Activated T-cell treated with anti-CD3 and anti-CD28 coated beads, Interleukin-2, amount 50 U/mL, for 4 hours (primary cell): ENCODE measurements around the gene RELCH. TPM values are rescaled to one million over a fixed set of nuclear protein-coding genes. Genes with fewer than 3 reads are reported as not detected.
A peak's percentile ranks its signal among the peaks of the same experiment; 100 is the strongest.

Experiments
- ATAC-seq, 2 donors: fragments of 200-7000 bp; cut with Tn5 transposase; one replicate each; pipeline ENCODE4 v1.10.0; 2021
- DNase-seq: peaks from one replicate; pipeline ENCODE4 v3.0.0-alpha.2; 2020
- H3K27me3 Mint-ChIP-seq: one replicate; pipeline ENCODE4 v1.8.0; 2021; ENCODE audit warnings: low read depth, mixed read lengths
- H3K36me3 Mint-ChIP-seq: one replicate; pipeline ENCODE4 v1.8.0; 2022; ENCODE audit warnings: mixed read lengths; ENCODE audit not compliant: insufficient read depth
- H3K4me1 Mint-ChIP-seq: one replicate; pipeline ENCODE4 v1.8.0; 2021; ENCODE audit warnings: low read depth, mixed read lengths
- H3K4me3 Mint-ChIP-seq: one replicate; pipeline ENCODE4 v1.8.0; 2021; ENCODE audit warnings: mild to moderate bottlenecking, moderate library complexity, mixed read lengths
- H3K9me3 Mint-ChIP-seq: one replicate; pipeline ENCODE4 v1.8.0; 2021; ENCODE audit warnings: mixed read lengths
- total RNA-seq, 3 donors: library from RNA; stranded (reverse); gene quantifications; one replicate each; pipeline ENCODE4 v1.2.1, GENCODE V29; 2021

Gene RELCH
- total RNA-seq, 3 donors from 2014 or later = 14.6 to 20.2 (median 18.8) TPM

DNA sequence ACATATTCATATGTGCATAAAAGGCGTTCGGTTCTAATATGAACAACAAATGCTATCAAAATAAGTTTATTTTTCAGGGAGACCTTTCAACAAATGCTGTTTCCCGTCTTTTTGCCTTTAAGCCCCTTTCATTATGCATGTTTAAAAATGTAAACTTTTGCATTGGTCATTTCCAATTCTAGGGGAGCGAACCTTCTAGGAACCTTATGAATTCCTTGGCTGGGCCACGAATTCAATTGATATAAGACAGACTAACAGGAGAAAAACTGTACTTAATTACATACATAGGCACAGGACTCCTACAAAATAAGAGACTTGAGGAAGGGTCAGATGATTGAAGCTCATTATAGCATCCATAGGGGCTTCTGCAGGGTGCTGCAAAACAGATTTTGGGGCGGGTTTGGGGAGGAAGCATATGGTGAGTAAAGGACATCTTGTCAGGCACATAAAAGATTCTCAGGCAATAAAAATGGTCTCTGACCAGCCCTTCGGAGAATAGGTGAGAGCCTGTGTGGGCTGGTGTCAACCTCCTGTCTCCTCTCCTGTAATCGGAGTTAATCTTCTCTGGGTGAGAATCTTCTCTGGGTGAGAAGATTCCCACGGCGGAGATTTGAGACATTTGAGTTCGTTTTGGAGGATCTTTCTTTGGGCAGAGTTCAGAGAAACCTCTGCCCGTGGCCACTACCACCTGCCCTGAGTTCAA lies 139.7 kb downstream of the RELCH start:
- H3K27me3 Mint-ChIP-seq = peaks cover 78% of the 10 kb centered on the region

DNA sequence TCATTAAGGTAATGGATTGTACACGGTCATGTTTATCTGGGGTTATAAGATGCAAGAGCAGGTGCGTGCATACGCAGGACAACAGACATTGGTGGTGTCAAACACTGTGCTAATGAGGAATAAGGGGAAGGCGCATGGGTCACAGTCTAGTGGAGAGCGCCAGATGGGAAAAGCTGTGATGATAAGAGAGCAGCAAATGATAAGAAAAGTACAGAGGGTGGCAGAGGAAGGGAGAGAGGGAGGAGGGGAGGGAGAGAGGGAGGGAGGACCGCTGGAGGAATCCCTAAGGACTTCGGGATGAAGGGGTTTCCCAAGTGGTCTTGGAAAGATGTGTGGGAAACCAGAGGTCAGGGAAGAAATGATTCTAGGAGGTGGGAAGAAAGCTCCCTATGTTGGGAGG lies 140.9 kb downstream of the RELCH start:
- peaks cover 78% of the 10 kb centered on the region for H3K27me3 Mint-ChIP-seq
- ATAC-seq (no peak), DNase-seq (no peak)
- H3K9me3 Mint-ChIP-seq = no peaks in the 10 kb centered on the region
- H3K36me3 Mint-ChIP-seq = no peaks in the 10 kb centered on the region
- peaks cover 41% of the 10 kb centered on the region for H3K4me1 Mint-ChIP-seq
- no peak overlapping the region for H3K4me3 Mint-ChIP-seq

More for the DNA sequence above, 139.7 kb downstream of the RELCH start:
- peak overlapping the region; percentile 77 for H3K4me3 Mint-ChIP-seq
- H3K9me3 Mint-ChIP-seq = no peaks in the 10 kb centered on the region
- H3K4me1 Mint-ChIP-seq = peaks cover 39% of the 10 kb centered on the region
- ATAC-seq (no peak), DNase-seq (no peak)
- no peaks in the 10 kb centered on the region for H3K36me3 Mint-ChIP-seq

DNA sequence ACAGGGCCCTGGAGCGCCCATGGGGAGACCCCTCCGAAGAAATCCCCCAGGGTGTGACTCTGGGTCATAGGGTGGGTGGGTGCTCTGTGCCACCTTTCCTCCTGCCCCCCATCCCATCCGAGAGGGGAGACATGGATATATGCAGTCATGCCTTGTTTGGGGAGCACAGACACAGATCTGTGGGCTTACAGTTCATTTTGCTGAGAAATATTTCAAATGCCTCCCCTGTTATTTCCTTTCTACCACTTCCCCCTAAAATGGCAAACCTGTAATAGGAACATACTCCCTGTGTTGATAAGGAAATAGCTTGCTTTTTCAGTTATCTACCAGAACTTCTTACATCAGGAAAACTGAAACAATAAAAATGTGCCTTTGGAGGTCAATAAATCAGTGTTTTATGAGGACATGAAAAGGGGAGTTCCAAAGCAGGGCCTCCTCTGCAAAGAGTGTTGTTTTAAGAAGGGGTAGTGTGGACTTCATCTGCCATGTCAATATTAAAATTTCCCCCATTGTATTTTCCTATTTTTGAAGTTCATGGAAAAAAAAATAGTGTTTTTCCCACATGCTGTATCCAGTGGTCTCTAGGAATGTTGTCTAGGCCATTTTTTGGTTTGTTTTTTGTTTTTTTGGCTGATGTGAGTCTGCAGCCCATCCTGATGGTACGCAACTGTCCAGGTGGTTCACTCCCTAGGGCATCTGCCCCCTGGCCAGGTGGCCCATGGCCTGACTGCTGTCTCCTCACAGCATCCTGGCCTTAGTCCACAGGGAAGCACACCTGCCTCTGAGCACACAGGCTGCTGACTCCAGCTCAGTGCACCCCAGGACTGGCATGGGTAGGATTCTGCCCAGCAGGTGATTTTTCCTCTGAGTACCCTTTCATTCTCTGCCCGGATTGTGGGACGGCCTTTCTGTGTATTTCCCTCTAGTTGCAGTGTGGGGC lies 141.8 kb downstream of the RELCH start:
- Mint-ChIP-seq H3K36me3 (no peaks in the 10 kb centered on the region), H3K9me3 (no peaks in the 10 kb centered on the region), H3K4me3 (no peak overlapping the region), H3K4me1 (peaks cover 36% of the 10 kb centered on the region), H3K27me3 (peaks cover 76% of the 10 kb centered on the region)
- ATAC-seq (no peak), DNase-seq (no peak)

DNA sequence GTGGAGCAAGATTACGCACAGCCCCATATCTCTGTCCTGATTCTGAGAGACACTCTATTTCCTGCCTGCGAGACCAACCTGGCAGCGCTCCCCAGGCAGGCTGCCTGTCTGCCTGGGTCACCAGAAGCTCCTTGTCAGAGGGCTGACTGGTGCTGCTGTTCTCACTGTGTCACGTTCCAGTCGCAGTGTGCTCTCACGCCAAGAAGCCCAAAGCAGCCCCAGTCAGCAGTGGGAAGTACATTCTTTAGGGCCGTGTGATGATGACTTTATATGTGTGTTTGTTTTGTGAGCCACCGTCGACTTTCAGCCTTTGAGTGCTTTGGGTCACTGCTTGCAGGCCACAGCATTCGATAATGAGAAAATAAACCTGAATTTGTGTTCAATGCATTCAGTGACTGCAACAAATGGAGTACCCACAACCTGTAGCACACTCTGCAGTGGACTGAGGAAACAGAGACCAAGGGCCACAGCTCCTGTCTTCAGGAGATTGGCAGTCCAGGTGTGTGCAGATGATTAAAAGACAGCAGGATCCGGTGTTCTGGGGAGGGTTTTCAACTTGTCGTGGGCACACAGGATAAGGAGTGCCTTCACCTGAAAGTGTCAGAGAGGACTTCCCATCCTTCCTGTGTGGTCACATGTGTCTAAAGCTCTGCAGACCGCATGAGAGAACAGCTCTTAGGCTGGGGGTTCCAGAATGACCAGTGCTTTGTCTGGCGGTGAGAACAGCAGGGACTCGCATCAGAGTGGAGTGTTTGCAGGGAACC lies 142.8 kb downstream of the RELCH start:
- Mint-ChIP-seq H3K4me3 (no peak overlapping the region), H3K4me1 (peaks cover 29% of the 10 kb centered on the region), H3K9me3 (no peaks in the 10 kb centered on the region), H3K36me3 (no peaks in the 10 kb centered on the region), H3K27me3 (peaks cover 69% of the 10 kb centered on the region)
- no peak for DNase-seq
- peak; percentile 51 to 63 for ATAC-seq

DNA sequence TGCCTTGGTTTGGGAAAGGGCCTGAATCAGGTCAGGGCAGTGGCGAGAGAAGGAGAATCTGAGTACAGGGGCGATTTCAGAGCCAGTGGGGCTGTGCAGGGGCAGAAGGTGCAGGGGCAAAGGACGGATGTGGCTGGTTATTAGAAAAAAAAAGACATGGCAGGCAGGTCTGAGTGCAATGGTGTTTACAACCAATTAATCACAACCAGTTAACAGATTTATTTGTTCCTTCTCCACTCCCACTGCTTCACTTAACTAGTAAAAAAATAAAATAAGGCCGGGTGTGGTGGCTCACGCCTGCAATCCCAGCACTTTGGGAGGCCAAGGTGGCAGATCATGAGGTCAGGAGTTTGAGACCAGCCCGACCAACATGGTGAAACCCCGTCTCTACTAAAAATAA lies 143.6 kb downstream of the RELCH start:
- Mint-ChIP-seq H3K36me3 (no peaks in the 10 kb centered on the region), H3K9me3 (no peaks in the 10 kb centered on the region), H3K27me3 (peaks cover 67% of the 10 kb centered on the region)

DNA sequence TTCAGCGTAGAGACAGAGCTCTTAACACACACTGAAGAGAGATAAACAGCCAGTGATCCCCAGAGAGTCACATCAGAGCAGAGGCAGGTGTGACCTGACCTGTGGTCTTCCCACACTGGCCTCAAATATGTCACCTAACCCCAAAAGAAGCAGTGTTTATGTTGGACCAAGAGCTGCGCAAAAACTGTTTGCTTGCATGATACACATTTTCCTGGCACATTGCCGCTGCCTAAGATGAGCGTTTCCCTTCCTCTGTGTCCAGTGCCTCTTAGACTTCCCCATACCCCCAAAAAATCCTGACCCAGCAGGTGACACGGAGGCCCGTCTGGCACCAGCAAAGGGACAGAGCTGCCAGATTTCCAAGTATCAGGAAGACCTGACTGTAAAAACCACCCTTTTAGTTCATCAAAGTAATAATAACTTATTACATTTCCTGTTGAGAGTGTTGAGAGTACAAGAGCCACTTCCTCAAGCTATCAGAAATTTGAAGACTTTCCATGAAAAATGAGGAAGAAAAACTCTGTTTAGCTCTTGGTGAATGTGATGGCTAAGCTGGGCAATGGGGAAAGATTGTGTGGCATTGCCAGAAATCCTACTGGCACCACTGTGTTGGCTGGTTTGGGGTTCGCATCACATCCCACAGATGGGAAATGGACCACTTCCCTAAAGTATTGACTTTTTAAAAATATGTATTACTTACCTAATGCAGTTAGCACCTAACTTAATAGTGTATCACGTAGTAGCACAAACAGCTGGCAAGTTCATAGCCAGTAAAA lies 144.7 kb downstream of the RELCH start:
- Mint-ChIP-seq H3K9me3 (no peaks in the 10 kb centered on the region), H3K4me1 (peaks cover 17% of the 10 kb centered on the region), H3K4me3 (no peak overlapping the region), H3K27me3 (peaks cover 59% of the 10 kb centered on the region), H3K36me3 (no peaks in the 10 kb centered on the region)
- no peak for ATAC-seq
- DNase-seq = no peak

More for the DNA sequence above, 143.6 kb downstream of the RELCH start:
- Mint-ChIP-seq H3K4me3 (no peak overlapping the region), H3K4me1 (peaks cover 28% of the 10 kb centered on the region)
- DNase-seq (no peak), ATAC-seq (no peak)

DNA sequence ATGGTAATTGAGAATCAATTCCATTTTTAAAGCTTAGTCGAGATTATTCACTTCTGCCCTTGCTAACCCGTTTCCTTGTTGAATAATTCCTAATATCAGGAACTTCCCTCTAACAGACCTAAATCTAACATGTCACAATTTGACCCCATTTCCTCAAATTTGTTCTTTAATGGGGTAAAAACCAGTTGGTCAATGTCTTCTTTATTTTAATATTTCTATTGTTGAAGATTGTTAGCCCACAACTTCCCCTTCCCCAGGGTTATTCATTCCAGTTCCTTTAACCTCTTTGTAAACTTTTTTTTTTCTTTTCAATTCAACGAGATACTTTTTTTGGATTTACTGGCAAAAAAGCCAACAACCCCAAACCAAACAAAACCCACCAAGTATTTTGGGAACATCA lies 145.4 kb downstream of the RELCH start:
- DNase-seq (no peak), ATAC-seq (no peak)
- Mint-ChIP-seq H3K36me3 (no peaks in the 10 kb centered on the region), H3K4me3 (no peak overlapping the region), H3K27me3 (peaks cover 52% of the 10 kb centered on the region), H3K9me3 (no peaks in the 10 kb centered on the region), H3K4me1 (peaks cover 15% of the 10 kb centered on the region)

DNA sequence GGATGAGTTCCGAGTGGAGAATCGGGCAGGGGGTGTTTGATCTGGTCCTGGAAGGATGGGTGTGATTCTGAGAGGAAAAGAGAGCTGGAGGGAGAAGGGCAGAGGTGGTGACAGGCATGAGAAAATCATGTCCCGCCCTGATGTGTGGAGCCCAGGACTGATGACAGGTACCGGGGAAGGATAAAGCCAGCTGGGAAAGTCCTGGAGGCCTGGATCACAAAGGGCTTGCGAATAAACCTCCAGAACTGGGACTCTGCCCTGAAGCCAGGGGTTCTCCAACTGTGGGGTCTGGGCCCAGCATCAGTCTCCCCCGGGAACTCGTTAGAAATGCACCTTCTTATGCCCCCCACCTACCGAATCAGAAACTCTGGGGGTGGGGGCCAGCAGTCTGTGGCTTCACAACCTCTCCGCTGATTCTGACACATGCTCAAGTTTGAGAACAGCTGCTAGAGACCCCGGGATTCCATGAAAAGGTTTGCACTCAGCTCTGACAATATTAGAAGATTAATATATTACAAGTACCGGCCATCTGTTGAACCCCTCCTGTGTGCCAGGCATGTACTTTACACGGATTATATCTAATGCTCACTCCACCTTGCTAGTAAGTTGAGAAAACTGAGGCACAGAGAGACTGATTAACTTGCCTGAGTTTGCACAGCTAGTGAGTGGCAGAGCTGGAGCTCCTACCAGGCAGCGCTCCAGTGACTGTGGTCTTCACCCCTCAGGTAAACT lies 146.1 kb downstream of the RELCH start:
- H3K9me3 Mint-ChIP-seq = no peaks in the 10 kb centered on the region
- H3K27me3 Mint-ChIP-seq = peaks cover 46% of the 10 kb centered on the region
- H3K4me1 Mint-ChIP-seq = peaks cover 15% of the 10 kb centered on the region
- H3K36me3 Mint-ChIP-seq = no peaks in the 10 kb centered on the region
- DNase-seq (no peak), ATAC-seq (no peak)
- H3K4me3 Mint-ChIP-seq = no peak overlapping the region

DNA sequence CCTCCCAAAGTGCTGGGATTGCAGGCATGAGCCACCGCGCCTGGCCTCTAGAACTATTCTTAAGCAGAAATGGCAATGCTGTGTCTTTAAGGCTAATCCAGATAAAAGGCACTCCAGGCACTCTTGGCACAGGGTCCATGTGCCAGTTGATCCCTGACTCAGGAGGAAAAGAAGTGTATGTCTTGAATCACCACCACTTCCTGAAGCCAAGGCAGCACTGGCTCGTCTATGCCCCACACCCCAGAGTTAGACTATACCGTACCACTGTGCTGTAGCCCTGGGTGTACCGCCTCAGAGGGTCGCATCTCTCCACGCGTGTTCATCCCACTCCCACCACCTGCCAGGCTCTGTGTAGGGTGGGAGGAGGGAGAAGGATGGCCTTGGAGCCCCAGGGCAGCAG lies 147.1 kb downstream of the RELCH start:
- DNase-seq (no peak), ATAC-seq (no peak)
- peaks cover 44% of the 10 kb centered on the region for H3K27me3 Mint-ChIP-seq
- no peak overlapping the region for H3K4me3 Mint-ChIP-seq
- H3K36me3 Mint-ChIP-seq = no peaks in the 10 kb centered on the region
- H3K4me1 Mint-ChIP-seq = peaks cover 15% of the 10 kb centered on the region
- H3K9me3 Mint-ChIP-seq = no peaks in the 10 kb centered on the region

DNA sequence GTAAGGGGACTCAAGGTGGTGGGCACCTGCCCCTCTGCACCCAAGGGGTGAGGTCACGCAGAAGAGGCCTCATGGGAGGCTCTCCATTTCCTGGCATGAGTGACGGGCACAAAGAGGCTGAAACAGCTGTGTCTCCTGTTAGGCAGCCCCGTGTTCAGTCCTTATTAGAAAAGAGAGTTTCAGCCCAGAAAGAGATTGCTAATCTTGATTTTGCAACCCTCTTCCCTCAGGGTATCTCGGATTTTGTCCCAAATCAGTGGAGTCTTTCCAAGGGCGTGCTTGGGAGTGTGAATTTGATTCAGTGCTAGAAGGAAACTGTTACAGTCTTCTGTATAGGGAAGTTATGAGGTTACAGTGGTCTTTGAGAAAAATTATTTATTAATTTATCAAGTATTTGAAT lies 148.4 kb downstream of the RELCH start:
- Mint-ChIP-seq H3K9me3 (no peaks in the 10 kb centered on the region), H3K27me3 (peaks cover 34% of the 10 kb centered on the region), H3K36me3 (no peaks in the 10 kb centered on the region), H3K4me3 (no peak overlapping the region), H3K4me1 (peaks cover 8% of the 10 kb centered on the region)
- ATAC-seq = no peak
- no peak for DNase-seq

DNA sequence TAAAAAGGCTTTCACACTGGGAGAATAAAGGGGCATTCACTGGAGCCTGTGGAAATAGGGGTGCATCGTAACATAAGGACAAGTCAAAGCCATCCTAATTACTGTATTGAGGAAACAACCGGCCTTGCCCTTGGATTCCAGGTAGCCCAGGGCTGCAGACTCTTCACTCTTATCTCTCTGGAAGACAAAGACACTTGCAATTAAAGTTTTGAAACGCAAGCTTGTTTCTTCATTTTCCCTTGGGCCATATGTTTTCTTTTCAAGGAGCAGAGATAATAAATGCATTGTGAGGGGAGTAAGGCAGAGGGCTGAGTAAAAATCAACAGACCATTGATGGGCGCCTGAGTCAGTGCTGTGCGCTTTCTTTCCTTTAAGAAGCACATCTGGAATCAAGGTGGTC lies 149.6 kb downstream of the RELCH start:
- Mint-ChIP-seq H3K4me1 (peaks cover 7% of the 10 kb centered on the region), H3K9me3 (no peaks in the 10 kb centered on the region), H3K36me3 (no peaks in the 10 kb centered on the region), H3K27me3 (peaks cover 26% of the 10 kb centered on the region), H3K4me3 (no peak overlapping the region)
- DNase-seq = no peak
- ATAC-seq = no peak

DNA sequence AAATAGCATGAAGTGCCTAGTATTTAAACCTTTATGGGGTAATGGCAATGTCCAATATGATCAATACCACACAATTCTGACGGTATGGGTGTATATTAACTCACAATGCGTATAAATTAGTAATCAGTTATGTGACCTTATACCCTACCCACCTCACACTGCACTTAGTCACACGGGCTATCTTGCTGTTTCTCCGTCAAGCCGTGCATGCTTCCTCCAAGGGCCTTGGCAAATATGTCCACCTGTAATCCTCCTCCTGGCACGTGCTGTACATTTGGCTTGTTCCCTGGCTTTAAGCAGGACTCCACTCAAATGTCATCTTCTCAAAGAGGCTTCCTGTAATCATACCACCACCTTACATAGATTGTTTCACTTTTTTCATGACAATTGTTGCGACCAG lies 150.3 kb downstream of the RELCH start:
- no peak overlapping the region for H3K4me3 Mint-ChIP-seq
- H3K27me3 Mint-ChIP-seq = peaks cover 25% of the 10 kb centered on the region

DNA sequence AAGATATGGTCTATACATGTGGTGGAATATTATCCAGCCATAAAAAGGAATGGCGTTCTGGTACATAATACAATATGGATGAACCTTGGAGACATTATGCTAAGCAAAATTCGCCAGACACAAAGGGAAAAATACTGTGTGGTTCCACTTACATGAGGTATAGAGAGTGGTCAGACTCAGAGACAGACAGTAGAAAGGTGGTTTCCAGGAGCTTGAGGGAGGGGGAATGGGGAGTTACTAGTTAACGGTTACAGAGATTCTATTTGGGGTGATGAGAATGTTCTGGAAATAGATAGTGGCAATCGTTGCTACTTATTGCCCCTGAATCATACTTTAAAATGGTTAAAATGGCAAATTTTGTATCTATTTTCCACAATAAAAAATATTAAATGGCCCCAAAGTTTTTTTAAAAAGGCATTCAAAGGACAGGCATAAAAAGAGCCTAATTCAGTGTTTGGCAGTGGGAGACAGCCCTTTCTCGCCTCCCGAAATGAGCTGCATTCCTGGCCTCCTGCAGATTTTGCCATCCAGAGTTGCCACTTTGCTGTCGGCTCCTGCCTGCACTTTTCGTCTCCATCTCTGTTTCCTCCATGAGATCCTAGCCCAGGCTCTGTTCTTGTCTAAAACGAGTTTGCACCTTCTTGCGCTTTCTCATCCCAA lies 151.5 kb downstream of the RELCH start:
- no peaks in the 10 kb centered on the region for H3K9me3 Mint-ChIP-seq
- H3K4me1 Mint-ChIP-seq = peaks cover 6% of the 10 kb centered on the region
- DNase-seq (no peak), ATAC-seq (no peak)
- no peak overlapping the region for H3K4me3 Mint-ChIP-seq
- H3K36me3 Mint-ChIP-seq = no peaks in the 10 kb centered on the region
- peaks cover 17% of the 10 kb centered on the region for H3K27me3 Mint-ChIP-seq

More for the DNA sequence above, 150.3 kb downstream of the RELCH start:
- ATAC-seq (no peak), DNase-seq (no peak)
- Mint-ChIP-seq H3K4me1 (peaks cover 6% of the 10 kb centered on the region), H3K36me3 (no peaks in the 10 kb centered on the region), H3K9me3 (no peaks in the 10 kb centered on the region)
